WTC11 (cell line): ENCODE measurements around the gene DNAH1. TPM values are rescaled to one million over a fixed set of nuclear protein-coding genes. Genes with fewer than 3 reads are reported as not detected.

ENCODE experiments used
- ATAC-seq: fragments of 200-7000 bp; cut with Tn5 transposase; 2 replicates; pipeline ENCODE4 v1.10.0; 2021; ENCODE audit warnings: mild to moderate bottlenecking, moderate library complexity
- CTCF ChIA-PET: fragments of 300-600 bp; sonication (Branson Sonifier 250); formaldehyde crosslinking; loops from one replicate; lab custom pipeline; 2021; ENCODE audit warnings: antibody characterized with exemption; lab: Charles Lee
- POLR2A ChIA-PET: fragments of 350-600 bp; sonication (Branson Sonifier 250); formaldehyde crosslinking; loops from one replicate; lab custom pipeline; 2021; ENCODE audit warnings: antibody characterized with exemption; lab: Charles Lee
- DNase-seq: peaks from one replicate; pipeline ENCODE4 v3.0.0; 2021; ENCODE audit warnings: low spot score
- H3K27ac Mint-ChIP-seq: 2 replicates; pipeline ENCODE4 v1.8.0; 2021; ENCODE audit warnings: mixed read lengths
- H3K27me3 Mint-ChIP-seq: 2 replicates; pipeline ENCODE4 v1.8.0; 2021; ENCODE audit warnings: low read depth, mild to moderate bottlenecking, moderate library complexity, mixed read lengths
- H3K36me3 Mint-ChIP-seq: 2 replicates; pipeline ENCODE4 v1.8.0; 2021; ENCODE audit warnings: mixed read lengths
- H3K4me1 Mint-ChIP-seq: 2 replicates; pipeline ENCODE4 v1.8.0; 2022; ENCODE audit warnings: mixed read lengths
- H3K4me3 Mint-ChIP-seq: 2 replicates; pipeline ENCODE4 v1.8.0; 2021; ENCODE audit warnings: mild to moderate bottlenecking, moderate library complexity, mixed read lengths
- H3K9me3 Mint-ChIP-seq: 2 replicates; pipeline ENCODE4 v1.8.0; 2021; ENCODE audit warnings: mixed read lengths
- ESRRA ChIP-seq: sonication (generic); formaldehyde crosslinking; IDR thresholded peaks from 2 replicates; pipeline ENCODE4 v1.8.1; 2022; ENCODE audit warnings: mild to moderate bottlenecking, missing genetic modification reagents, borderline replicate concordance
- ETV6 ChIP-seq: sonication (generic); formaldehyde crosslinking; IDR thresholded peaks from 2 replicates; pipeline ENCODE4 v1.8.1; 2022; ENCODE audit warnings: mild to moderate bottlenecking, missing genetic modification reagents
- FOXJ3 ChIP-seq: sonication (generic); formaldehyde crosslinking; IDR thresholded peaks from 2 replicates; pipeline ENCODE4 v1.9.0; 2021; ENCODE audit warnings: missing genetic modification reagents, mild to moderate bottlenecking, borderline replicate concordance
- FOXP1 ChIP-seq: sonication (generic); formaldehyde crosslinking; IDR thresholded peaks from 2 replicates; pipeline ENCODE4 v1.8.0; 2022; ENCODE audit warnings: missing genetic modification reagents, mild to moderate bottlenecking, moderate library complexity, borderline replicate concordance
- JAZF1 ChIP-seq: fragments of 250-450 bp; sonication (Bioruptor Pico); IDR thresholded peaks from 2 replicates; pipeline ENCODE4 v1.9.0; 2021; ENCODE audit warnings: moderate library complexity, mild to moderate bottlenecking, inconsistent platforms
- MYBL2 ChIP-seq: sonication (generic); formaldehyde crosslinking; IDR thresholded peaks from 2 replicates; pipeline ENCODE4 v1.8.1; 2023; ENCODE audit warnings: mild to moderate bottlenecking, moderate library complexity, missing genetic modification reagents
- NR1H2 ChIP-seq: sonication (generic); formaldehyde crosslinking; IDR thresholded peaks from 2 replicates; pipeline ENCODE4 v1.9.0; 2021; ENCODE audit warnings: mild to moderate bottlenecking, moderate library complexity, missing genetic modification reagents
- OVOL2 ChIP-seq: fragments of 250-450 bp; sonication (Bioruptor Pico); IDR thresholded peaks from 2 replicates; pipeline ENCODE4 v1.9.0; 2021; ENCODE audit warnings: mild to moderate bottlenecking, borderline replicate concordance
- SMAD4 ChIP-seq: sonication (generic); formaldehyde crosslinking; IDR thresholded peaks from 2 replicates; pipeline ENCODE4 v1.8.0; 2022; ENCODE audit warnings: mild to moderate bottlenecking, missing genetic modification reagents
- TCF7 ChIP-seq: sonication (generic); formaldehyde crosslinking; IDR thresholded peaks from 2 replicates; pipeline ENCODE4 v1.8.0; 2022; ENCODE audit warnings: mild to moderate bottlenecking, low read depth, missing genetic modification reagents, moderate library complexity
- ZBTB21 ChIP-seq: sonication (generic); formaldehyde crosslinking; IDR thresholded peaks from 2 replicates; pipeline ENCODE4 v1.8.1; 2023; ENCODE audit warnings: mild to moderate bottlenecking, missing genetic modification reagents, borderline replicate concordance
- ZNF232 ChIP-seq: sonication (generic); formaldehyde crosslinking; IDR thresholded peaks from 2 replicates; pipeline ENCODE4 v1.8.0; 2022; ENCODE audit warnings: mild to moderate bottlenecking, missing genetic modification reagents
- ZNF317 ChIP-seq: sonication (generic); formaldehyde crosslinking; IDR thresholded peaks from 2 replicates; pipeline ENCODE4 v1.8.1; 2023; ENCODE audit warnings: low read depth, mild to moderate bottlenecking, moderate library complexity, missing genetic modification reagents, borderline replicate concordance
- total RNA-seq: library from RNA; stranded (reverse); gene quantifications from 3 replicates; pipeline ENCODE4 v1.2.3, GENCODE V29; 2021
- TF ChIP-seq, protein P1 (sequence below): sonication (generic); formaldehyde crosslinking; IDR thresholded peaks from 2 replicates; pipeline ENCODE4 v1.8.0; 2023; ENCODE audit warnings: missing genetic modification reagents, mild to moderate bottlenecking, borderline replicate concordance
- TF ChIP-seq, protein P2 (sequence below): sonication (generic); formaldehyde crosslinking; IDR thresholded peaks from 2 replicates; pipeline ENCODE4 v1.8.1; 2023; ENCODE audit warnings: mild to moderate bottlenecking, moderate library complexity, missing genetic modification reagents
- TF ChIP-seq, protein P3 (sequence below): sonication (generic); formaldehyde crosslinking; IDR thresholded peaks from 2 replicates; pipeline ENCODE4 v1.8.1; 2022; ENCODE audit warnings: missing genetic modification reagents, borderline replicate concordance
- TF ChIP-seq, protein P4 (sequence below): fragments of 250-450 bp; sonication (Bioruptor Pico); IDR thresholded peaks from 2 replicates; pipeline ENCODE4 v1.9.0; 2021; ENCODE audit warnings: moderate library complexity, mild to moderate bottlenecking, inconsistent platforms, borderline replicate concordance
- TF ChIP-seq, protein P5 (sequence below): fragments of 250-450 bp; sonication (Bioruptor Pico); conservative IDR thresholded peaks from 2 replicates; pipeline ENCODE4 v1.9.0; 2021; ENCODE audit warnings: mild to moderate bottlenecking
- TF ChIP-seq, protein P6 (sequence below): sonication (generic); formaldehyde crosslinking; IDR thresholded peaks from 2 replicates; pipeline ENCODE4 v1.8.1; 2023; ENCODE audit warnings: mild to moderate bottlenecking, missing genetic modification reagents

DNAH1 gene
- total RNA-seq, 1 experiment from 2014 or later: 1.5 TPM

DNA sequence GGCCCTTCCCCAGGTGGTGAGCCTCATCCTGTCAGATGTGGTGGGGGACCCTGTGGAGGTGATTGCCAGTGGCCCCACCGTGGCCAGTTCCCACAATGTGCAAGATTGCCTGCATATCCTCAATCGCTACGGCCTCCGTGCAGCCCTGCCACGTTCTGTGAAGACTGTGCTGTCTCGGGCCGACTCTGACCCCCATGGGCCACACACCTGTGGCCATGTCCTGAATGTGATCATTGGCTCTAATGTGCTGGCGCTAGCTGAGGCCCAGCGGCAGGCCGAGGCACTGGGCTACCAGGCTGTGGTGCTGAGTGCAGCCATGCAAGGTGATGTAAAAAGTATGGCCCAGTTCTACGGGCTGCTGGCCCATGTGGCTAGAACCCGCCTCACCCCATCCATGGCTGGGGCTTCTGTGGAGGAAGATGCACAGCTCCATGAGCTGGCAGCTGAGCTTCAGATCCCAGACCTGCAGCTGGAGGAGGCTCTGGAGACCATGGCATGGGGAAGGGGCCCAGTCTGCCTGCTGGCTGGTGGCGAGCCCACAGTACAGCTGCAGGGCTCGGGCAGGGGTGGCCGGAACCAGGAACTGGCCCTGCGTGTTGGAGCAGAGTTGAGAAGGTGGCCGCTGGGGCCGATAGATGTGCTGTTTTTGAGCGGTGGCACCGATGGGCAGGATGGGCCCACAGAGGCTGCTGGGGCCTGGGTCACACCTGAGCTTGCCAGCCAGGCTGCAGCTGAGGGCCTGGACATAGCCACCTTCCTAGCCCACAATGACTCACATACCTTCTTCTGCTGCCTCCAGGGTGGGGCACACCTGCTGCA lies 23.7 kb upstream of the DNAH1 start:
- CTCF ChIA-PET: interaction anchor here (0.6 to 3.6 kb wide), 6 partner anchors 39 to 96 kb away, joined by 3 to 34 read pairs (median 8); no protein-coding TSS in a partner anchor
- ATAC-seq: no peak
- no peaks in the 10 kb centered on the region for H3K4me1 Mint-ChIP-seq
- H3K27me3 Mint-ChIP-seq: no peaks in the 10 kb centered on the region
- POLR2A ChIA-PET: no interaction called here
- TF ChIP-seq, protein P1, sequence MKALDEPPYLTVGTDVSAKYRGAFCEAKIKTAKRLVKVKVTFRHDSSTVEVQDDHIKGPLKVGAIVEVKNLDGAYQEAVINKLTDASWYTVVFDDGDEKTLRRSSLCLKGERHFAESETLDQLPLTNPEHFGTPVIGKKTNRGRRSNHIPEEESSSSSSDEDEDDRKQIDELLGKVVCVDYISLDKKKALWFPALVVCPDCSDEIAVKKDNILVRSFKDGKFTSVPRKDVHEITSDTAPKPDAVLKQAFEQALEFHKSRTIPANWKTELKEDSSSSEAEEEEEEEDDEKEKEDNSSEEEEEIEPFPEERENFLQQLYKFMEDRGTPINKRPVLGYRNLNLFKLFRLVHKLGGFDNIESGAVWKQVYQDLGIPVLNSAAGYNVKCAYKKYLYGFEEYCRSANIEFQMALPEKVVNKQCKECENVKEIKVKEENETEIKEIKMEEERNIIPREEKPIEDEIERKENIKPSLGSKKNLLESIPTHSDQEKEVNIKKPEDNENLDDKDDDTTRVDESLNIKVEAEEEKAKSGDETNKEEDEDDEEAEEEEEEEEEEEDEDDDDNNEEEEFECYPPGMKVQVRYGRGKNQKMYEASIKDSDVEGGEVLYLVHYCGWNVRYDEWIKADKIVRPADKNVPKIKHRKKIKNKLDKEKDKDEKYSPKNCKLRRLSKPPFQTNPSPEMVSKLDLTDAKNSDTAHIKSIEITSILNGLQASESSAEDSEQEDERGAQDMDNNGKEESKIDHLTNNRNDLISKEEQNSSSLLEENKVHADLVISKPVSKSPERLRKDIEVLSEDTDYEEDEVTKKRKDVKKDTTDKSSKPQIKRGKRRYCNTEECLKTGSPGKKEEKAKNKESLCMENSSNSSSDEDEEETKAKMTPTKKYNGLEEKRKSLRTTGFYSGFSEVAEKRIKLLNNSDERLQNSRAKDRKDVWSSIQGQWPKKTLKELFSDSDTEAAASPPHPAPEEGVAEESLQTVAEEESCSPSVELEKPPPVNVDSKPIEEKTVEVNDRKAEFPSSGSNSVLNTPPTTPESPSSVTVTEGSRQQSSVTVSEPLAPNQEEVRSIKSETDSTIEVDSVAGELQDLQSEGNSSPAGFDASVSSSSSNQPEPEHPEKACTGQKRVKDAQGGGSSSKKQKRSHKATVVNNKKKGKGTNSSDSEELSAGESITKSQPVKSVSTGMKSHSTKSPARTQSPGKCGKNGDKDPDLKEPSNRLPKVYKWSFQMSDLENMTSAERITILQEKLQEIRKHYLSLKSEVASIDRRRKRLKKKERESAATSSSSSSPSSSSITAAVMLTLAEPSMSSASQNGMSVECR: no peak
- TF ChIP-seq, protein P2, sequence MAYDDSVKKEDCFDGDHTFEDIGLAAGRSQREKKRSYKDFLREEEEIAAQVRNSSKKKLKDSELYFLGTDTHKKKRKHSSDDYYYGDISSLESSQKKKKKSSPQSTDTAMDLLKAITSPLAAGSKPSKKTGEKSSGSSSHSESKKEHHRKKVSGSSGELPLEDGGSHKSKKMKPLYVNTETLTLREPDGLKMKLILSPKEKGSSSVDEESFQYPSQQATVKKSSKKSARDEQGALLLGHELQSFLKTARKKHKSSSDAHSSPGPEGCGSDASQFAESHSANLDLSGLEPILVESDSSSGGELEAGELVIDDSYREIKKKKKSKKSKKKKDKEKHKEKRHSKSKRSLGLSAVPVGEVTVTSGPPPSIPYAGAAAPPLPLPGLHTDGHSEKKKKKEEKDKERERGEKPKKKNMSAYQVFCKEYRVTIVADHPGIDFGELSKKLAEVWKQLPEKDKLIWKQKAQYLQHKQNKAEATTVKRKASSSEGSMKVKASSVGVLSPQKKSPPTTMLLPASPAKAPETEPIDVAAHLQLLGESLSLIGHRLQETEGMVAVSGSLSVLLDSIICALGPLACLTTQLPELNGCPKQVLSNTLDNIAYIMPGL: no peak
- no peak for TF ChIP-seq TCF7 (CRISPR knock-in tag)
- TF ChIP-seq OVOL2 (CRISPR knock-in tag): no peak
- no peak for TF ChIP-seq FOXJ3 (CRISPR knock-in tag)
- TF ChIP-seq ETV6: no peak
- TF ChIP-seq NR1H2: no peak
- TF ChIP-seq MYBL2 (CRISPR knock-in tag): no peak
- TF ChIP-seq ESRRA (CRISPR knock-in tag): no peak
- TF ChIP-seq, protein P3, sequence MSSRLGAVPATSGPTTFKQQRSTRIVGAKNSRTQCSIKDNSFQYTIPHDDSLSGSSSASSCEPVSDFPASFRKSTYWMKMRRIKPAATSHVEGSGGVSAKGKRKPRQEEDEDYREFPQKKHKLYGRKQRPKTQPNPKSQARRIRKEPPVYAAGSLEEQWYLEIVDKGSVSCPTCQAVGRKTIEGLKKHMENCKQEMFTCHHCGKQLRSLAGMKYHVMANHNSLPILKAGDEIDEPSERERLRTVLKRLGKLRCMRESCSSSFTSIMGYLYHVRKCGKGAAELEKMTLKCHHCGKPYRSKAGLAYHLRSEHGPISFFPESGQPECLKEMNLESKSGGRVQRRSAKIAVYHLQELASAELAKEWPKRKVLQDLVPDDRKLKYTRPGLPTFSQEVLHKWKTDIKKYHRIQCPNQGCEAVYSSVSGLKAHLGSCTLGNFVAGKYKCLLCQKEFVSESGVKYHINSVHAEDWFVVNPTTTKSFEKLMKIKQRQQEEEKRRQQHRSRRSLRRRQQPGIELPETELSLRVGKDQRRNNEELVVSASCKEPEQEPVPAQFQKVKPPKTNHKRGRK (CRISPR knock-in tag): no peak
- no peak for TF ChIP-seq SMAD4 (CRISPR knock-in tag)
- no peak for TF ChIP-seq FOXP1 (CRISPR knock-in tag)
- TF ChIP-seq ZBTB21 (CRISPR knock-in tag): no peak
- TF ChIP-seq, protein P4, sequence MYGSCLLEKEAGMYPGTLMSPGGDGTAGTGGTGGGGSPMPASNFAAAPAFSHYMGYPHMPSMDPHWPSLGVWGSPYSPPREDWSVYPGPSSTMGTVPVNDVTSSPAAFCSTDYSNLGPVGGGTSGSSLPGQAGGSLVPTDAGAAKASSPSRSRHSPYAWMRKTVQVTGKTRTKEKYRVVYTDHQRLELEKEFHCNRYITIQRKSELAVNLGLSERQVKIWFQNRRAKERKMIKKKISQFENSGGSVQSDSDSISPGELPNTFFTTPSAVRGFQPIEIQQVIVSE: no peak
- TF ChIP-seq ZNF232 (CRISPR knock-in tag): no peak
- no peak for TF ChIP-seq ZNF317 (CRISPR knock-in tag)
- TF ChIP-seq JAZF1 (CRISPR knock-in tag): no peak
- TF ChIP-seq, protein P5, sequence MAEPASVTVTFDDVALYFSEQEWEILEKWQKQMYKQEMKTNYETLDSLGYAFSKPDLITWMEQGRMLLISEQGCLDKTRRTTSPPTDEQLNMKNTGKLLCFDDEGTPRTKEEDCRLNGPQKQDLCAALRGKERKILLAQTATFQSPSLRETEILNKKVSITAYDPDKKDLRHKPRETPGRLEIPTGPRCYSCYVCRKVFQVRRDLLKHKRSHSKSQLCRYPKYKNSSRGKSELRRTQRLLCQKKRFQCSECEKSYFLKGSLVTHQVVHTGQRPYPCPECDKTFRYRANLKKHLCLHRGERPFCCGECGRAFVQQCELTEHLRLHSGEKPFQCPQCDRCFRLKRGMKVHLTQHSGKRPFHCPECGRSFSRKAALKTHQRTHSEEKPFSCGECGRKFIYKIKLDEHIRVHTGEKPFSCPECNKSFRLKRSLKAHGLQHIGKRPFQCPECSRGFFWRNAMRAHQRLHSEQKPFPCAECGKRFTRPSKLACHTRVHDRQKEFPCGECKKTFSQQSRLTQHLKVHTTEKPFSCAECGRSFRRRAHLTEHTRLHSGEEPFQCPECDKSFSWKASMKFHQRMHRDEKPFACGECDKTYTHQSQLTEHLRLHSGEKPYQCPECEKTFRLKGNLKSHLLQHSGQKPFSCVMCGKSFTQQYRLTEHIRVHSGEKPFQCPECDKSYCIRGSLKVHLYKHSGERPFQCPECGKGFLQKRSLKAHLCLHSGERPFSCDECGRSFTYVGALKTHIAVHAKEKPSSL (CRISPR knock-in tag): no peak
- TF ChIP-seq, protein P6, sequence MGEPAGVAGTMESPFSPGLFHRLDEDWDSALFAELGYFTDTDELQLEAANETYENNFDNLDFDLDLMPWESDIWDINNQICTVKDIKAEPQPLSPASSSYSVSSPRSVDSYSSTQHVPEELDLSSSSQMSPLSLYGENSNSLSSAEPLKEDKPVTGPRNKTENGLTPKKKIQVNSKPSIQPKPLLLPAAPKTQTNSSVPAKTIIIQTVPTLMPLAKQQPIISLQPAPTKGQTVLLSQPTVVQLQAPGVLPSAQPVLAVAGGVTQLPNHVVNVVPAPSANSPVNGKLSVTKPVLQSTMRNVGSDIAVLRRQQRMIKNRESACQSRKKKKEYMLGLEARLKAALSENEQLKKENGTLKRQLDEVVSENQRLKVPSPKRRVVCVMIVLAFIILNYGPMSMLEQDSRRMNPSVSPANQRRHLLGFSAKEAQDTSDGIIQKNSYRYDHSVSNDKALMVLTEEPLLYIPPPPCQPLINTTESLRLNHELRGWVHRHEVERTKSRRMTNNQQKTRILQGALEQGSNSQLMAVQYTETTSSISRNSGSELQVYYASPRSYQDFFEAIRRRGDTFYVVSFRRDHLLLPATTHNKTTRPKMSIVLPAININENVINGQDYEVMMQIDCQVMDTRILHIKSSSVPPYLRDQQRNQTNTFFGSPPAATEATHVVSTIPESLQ (CRISPR knock-in tag): no peak
- TF ChIP-seq, all 79 proteins: peak for 0
- H3K27ac Mint-ChIP-seq: no peak overlapping the region
- no peaks in the 10 kb centered on the region for H3K36me3 Mint-ChIP-seq
- H3K4me3 Mint-ChIP-seq: no peak overlapping the region
- DNase-seq: no peak
- H3K9me3 Mint-ChIP-seq: no peaks in the 10 kb centered on the region
